ENCODE measurements around the gene NT5C2. TPM values are rescaled to one million over a fixed set of nuclear protein-coding genes. Genes with fewer than 3 reads are reported as not detected.
"Not testable (repeated sequence)": the region's sequence is repeated elsewhere in the genome, so short reads cannot be mapped to it uniquely, and the experiment has no call there.

The NT5C2 gene
- total RNA-seq, 1 donor from 2014 or later, result 51.8 TPM

DNA sequence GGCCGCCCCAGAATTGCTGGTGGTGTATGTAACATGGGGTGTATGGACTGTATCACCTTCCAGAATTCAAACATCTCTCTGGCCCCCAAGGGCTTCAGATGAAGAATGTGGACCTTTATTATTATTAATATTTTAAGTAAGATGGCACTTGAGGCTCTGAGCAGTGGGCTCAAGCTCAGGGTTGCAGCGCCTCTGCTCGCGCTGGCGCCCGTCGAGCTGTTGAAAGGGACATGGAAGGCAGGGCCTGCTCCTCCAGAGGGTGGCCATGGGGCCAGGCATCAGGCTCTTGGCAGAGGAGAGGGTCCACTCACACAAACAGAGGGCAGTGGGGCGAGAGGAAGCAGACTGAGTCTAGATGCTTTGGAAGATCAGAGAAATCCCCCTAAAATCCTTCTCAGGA is 120.2 kb downstream of the NT5C2 start:
- Mint-ChIP-seq H3K27me3 (no peaks in the 10 kb centered on the region), H3K4me1 (peaks cover 28% of the 10 kb centered on the region), H3K9me3 (no peaks in the 10 kb centered on the region), H3K36me3 (ENCODE audit: low read depth) (peaks cover 5% of the 10 kb centered on the region), H3K4me3 (no peak overlapping the region), H3K27ac (peak overlapping the region; percentile 42)
- DNase-seq, result no peak
- intact Hi-C loops (cut with micrococcal nuclease), result no loop called here

DNA sequence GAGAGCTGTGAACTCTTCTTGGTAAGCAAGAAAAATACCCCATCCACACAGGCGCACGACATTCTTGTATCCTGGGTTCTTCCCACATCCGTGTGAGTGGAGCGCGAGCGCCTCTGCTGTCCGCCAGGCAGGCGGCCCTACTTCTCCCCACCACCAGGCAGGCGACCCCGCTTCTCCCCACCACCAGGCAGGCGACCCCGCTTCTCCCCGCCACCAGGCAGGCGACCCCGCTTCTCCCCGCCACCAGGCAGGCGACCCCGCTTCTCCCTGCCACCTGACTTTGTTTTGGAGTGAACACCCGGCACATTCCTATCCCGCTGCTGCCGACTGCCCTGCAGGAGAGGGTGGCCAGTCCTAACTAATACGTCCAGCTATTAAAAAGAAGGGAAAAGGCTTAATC is 120.8 kb downstream of the NT5C2 start:
- Mint-ChIP-seq H3K27me3 (no peaks in the 10 kb centered on the region), H3K9me3 (no peaks in the 10 kb centered on the region), H3K36me3 (ENCODE audit: low read depth) (peaks cover 3% of the 10 kb centered on the region), H3K4me1 (peaks cover 28% of the 10 kb centered on the region), H3K27ac (no peak overlapping the region), H3K4me3 (no peak overlapping the region)
- intact Hi-C loops (cut with micrococcal nuclease), result no loop called here
- DNase-seq, result no peak

DNA sequence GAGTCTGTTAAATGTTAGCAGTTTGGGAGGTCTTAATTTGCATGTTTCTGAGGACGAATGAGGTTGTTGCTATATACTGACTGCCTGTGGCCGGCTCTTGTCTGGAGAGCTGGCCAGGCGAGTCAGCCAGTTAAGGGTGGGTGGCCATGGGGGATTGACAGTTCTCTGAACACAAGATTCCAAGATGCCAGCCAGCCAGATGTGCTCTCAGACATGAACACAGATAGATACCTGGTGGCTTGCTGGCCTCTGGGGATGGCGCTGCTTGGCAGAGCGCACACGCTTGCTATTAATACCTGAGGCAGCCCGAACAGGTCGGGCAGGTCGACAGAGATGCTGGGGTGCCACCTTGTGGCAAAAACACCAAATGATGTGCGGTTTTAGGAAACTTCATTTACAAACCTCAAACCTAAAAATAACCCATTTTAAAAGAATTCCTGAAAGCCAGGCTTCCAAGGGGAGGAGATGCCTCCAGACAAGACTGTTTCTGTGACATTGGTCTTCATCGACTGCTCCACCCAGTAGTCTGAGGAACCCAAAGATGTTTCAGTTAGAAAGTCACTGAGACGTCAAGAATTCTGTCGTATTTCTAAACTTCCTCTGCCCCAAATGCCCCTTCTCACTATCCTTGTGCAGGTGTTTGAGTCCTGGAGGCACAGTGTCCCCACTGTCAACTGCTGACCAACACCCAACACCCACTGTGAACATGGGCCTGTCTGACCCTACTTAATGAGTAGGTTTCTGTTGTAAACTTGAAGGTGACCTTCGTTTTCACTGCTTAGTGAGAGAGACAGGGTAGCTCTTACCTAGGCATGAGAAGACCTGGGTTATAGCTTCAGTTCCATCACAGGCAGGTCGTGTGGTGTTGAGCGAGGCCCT is 123.4 kb downstream of the NT5C2 start:
- Mint-ChIP-seq H3K4me3 (peak overlapping the region; percentile 35), H3K27ac (peak overlapping the region; percentile 75), H3K4me1 (peaks cover 28% of the 10 kb centered on the region), H3K36me3 (ENCODE audit: low read depth) (peaks cover 2% of the 10 kb centered on the region), H3K27me3 (no peaks in the 10 kb centered on the region), H3K9me3 (no peaks in the 10 kb centered on the region)
- intact Hi-C loops (cut with micrococcal nuclease), result loop anchor here (1.0 kb wide), 3 partner anchors 152 to 234 kb away; no protein-coding TSS in a partner anchor
- peak; percentile 91 for DNase-seq

DNA sequence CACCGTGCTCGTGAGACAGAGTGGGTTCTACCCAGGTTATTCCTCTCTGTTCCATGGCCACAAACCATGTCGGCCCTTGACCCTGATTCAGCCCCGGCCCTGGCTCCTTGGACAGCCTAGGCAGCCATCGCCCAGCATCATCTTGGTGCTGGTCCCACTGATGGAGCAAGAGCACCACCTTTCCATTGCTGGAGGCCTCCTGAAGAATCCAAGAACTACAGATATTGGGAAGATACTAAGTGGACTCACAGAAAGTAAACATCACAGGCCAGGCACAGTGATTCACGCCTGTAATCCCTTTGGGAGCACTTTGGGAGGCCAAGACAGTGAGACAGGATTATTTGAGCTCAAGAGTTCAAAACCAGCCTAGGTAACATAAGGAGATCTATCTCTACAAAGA is 125.1 kb downstream of the NT5C2 start:
- no peaks in the 10 kb centered on the region for H3K27me3 Mint-ChIP-seq
- H3K4me3 Mint-ChIP-seq, result no peak overlapping the region
- DNase-seq, result no peak
- peaks cover 2% of the 10 kb centered on the region for H3K36me3 Mint-ChIP-seq (ENCODE audit: low read depth)
- H3K27ac Mint-ChIP-seq, result no peak overlapping the region
- H3K9me3 Mint-ChIP-seq, result no peaks in the 10 kb centered on the region
- peaks cover 28% of the 10 kb centered on the region for H3K4me1 Mint-ChIP-seq
- intact Hi-C loops (cut with micrococcal nuclease), result no loop called here

DNA sequence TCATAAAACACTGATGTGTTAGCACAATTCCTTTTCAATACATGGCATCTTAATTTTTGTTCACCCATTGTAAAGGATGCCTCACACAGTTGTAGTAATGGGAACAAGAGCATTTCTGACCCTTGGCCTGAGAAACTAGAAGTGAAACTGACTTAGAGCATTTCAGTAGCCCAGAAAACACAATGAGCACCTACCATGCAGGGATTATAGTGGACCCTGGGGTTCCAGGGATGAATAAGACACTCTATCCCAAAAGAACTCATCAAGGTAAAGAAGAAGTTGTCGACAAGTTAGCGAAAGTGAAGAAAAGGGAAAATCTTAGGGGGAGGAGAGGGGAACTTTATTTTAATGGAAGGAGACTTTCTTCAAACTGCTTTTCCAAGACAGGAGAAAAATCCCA is 125.6 kb downstream of the NT5C2 start:
- Mint-ChIP-seq H3K27me3 (no peaks in the 10 kb centered on the region), H3K9me3 (no peaks in the 10 kb centered on the region), H3K36me3 (ENCODE audit: low read depth) (peaks cover 2% of the 10 kb centered on the region), H3K4me1 (peaks cover 28% of the 10 kb centered on the region), H3K27ac (no peak overlapping the region), H3K4me3 (no peak overlapping the region)
- intact Hi-C loops (cut with micrococcal nuclease), result no loop called here
- no peak for DNase-seq

DNA sequence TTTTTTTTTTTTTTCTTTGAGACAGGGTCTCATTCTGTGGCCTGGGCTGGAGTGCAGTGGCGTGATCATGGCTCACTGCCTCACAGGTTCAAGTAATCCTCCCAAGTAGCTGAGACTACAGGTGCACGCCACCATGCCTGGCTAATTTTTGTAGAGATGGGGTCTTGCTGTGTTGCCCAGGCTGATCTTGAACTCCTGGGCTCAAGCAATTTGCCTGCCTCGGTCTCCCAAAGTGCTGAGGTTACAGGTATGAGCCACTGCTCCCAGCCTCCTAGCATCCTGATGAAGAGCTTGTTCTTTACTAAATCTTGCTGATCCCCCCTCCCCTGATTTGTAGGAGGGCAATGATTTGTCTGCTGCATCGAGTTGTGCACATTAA is 126.0 kb downstream of the NT5C2 start:
- peaks cover 28% of the 10 kb centered on the region for H3K4me1 Mint-ChIP-seq
- DNase-seq; H3K27ac Mint-ChIP-seq; intact Hi-C loops (cut with micrococcal nuclease); H3K27me3 Mint-ChIP-seq; H3K4me3 Mint-ChIP-seq; H3K9me3 Mint-ChIP-seq; H3K36me3 Mint-ChIP-seq (ENCODE audit: low read depth): not testable (repeated sequence)

DNA sequence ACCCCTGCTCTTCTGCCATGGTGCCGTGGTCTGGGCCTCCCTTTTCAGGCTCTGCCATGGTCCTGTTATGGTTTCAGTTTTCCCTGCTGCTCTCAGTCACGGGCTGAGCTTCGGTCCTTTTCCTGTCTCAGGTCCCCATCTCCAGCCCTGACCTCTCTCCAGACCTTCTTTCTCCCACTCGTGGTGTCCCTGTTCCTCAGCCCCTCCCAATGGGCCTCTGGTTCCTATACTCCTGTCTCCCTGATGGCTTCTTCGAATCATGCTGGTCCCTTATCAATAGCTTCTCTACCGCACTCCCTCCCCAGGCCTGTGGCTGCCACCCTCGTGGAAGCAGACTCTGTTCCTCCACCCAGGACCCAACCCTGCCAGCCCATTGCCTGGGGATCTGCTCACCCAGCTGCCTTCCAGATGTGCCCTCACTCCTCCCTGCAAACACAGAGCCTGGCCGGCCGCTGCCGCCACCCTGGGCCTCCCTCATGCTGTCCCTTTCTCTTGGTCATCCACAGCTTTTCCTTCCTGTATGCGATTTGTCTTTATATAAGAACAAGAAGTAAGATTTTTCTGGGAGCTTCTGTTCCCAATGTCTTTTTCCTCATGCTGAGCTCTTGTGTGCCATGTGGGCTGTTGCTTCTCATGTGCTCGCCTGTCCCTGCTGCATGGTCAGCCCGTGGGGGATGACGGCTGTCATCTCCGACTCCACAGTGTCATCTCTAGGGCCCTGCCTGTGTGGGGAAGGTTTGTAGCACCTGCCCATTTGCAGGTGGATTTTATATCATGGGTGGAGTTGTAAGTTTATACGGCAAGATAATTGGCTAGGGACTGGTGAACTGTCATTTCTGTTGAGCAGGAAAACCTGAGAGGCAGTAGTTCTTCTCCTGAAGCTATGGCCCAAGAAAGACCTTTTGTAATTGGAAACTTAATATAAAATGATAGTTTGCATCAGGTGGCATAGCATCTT is 126.7 kb downstream of the NT5C2 start:
- no peak for DNase-seq
- intact Hi-C loops (cut with micrococcal nuclease), result no loop called here
- H3K27me3 Mint-ChIP-seq, result no peaks in the 10 kb centered on the region
- H3K36me3 Mint-ChIP-seq (ENCODE audit: low read depth), result peaks cover 2% of the 10 kb centered on the region
- no peaks in the 10 kb centered on the region for H3K9me3 Mint-ChIP-seq
- H3K4me3 Mint-ChIP-seq, result no peak overlapping the region
- H3K4me1 Mint-ChIP-seq, result peaks cover 24% of the 10 kb centered on the region
- H3K27ac Mint-ChIP-seq, result no peak overlapping the region

DNA sequence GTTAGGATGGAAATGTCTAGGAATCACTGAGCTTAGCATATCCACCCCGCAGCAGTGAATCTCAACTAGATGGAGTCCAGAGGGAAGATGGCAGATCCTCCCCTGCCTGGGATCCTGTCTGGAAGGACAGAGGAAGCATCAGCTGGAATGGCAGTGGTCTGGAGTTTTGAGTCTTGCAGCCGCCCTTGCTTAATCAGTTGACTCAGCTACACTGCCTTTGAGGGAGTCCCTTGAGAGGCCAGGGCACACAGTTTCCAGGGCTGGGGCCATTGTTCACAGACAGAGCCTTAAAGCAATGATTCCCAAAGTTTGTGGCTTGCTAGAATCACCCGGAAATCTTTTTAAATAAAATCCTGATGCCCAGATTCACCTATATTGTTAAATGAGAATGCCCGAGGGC is 128.1 kb downstream of the NT5C2 start:
- no peaks in the 10 kb centered on the region for H3K27me3 Mint-ChIP-seq
- no peaks in the 10 kb centered on the region for H3K9me3 Mint-ChIP-seq
- H3K27ac Mint-ChIP-seq, result no peak overlapping the region
- H3K36me3 Mint-ChIP-seq (ENCODE audit: low read depth), result peaks cover 2% of the 10 kb centered on the region
- H3K4me1 Mint-ChIP-seq, result peaks cover 12% of the 10 kb centered on the region
- intact Hi-C loops (cut with micrococcal nuclease), result no loop called here
- no peak for DNase-seq
- H3K4me3 Mint-ChIP-seq, result no peak overlapping the region

DNA sequence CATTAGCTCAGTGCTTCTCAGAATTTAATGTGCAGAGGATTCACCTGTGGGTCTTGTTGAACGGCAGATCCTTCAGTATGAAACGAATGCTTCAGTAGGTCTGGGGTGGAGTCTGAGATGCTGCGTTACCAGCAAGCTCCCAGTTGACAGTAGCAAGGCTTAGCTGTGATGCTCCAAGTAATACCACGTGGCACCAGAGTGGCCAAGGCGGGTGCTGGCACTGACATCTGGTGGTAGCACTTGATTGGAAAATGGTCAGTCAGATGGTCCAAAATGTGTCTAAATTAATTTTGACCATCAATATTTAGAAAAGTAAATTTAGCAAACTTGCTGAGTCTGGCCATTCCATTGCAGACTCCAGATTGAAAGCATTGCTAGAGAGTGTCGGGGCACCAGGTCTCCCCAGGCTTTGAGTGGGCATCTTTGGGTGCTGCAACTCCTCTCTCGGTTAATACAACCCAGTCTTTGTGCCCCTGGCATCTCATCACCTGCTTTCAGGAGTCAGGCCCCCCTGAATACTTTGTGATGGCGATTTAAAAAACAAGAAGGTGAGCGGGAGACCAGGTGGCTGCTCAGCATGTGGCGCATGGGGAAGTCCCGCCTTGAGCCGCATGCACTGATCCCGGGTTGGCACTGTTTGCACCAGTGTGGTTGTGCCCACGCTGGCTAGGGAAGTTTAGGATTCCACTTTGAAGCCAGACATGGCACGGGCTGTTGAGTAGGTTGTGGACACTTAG is 130.1 kb downstream of the NT5C2 start:
- DNase-seq, result no peak
- H3K36me3 Mint-ChIP-seq (ENCODE audit: low read depth), result no peaks in the 10 kb centered on the region
- H3K4me1 Mint-ChIP-seq, result no peaks in the 10 kb centered on the region
- no peaks in the 10 kb centered on the region for H3K27me3 Mint-ChIP-seq
- intact Hi-C loops (cut with micrococcal nuclease), result no loop called here
- H3K27ac Mint-ChIP-seq, result no peak overlapping the region
- H3K9me3 Mint-ChIP-seq, result no peaks in the 10 kb centered on the region
- no peak overlapping the region for H3K4me3 Mint-ChIP-seq

DNA sequence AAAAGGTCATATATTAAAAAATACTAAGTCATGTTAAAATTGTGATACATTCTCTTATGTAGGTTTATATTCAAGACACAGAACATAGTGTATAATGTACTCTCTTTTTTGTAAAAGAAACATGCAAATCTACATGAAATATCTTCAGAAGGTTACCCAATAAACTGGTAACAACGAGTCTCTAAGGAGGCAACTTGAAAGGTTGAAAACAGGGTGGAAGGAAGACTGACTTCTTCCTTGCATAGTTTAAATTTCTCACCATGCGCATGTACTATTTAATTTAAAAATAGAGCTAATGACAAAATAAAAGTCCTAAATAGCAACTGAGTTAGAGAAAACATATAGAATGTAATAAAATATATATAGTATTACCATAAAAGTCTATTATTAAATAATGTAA is 132.5 kb downstream of the NT5C2 start:
- Mint-ChIP-seq H3K4me1 (no peaks in the 10 kb centered on the region), H3K4me3 (no peak overlapping the region), H3K27me3 (no peaks in the 10 kb centered on the region), H3K27ac (no peak overlapping the region), H3K36me3 (ENCODE audit: low read depth) (peaks cover 2% of the 10 kb centered on the region), H3K9me3 (no peaks in the 10 kb centered on the region)
- intact Hi-C loops (cut with micrococcal nuclease), result no loop called here
- DNase-seq, result no peak

DNA sequence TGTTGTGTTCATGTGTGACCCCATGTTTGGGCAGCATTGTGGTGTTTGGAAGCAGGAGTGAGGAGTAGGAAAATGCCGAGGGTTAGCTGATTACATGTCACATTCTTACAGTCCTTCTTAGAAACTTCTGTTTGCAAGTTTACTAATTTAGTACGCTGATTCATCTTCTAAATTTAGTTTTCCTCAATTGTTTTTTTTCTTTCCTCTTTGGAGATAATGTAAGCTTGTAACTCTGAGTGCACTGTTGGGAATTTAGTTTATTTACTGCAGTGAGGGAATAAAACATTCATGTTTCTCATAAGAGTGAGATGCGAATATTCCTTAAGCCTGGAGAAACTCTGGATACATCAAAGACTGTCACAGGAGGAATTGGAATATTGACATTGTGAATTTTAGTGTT is 135.0 kb downstream of the NT5C2 start:
- Mint-ChIP-seq H3K4me1 (peaks cover 13% of the 10 kb centered on the region), H3K27ac (no peak overlapping the region), H3K9me3 (no peaks in the 10 kb centered on the region), H3K36me3 (ENCODE audit: low read depth) (peaks cover 2% of the 10 kb centered on the region), H3K27me3 (no peaks in the 10 kb centered on the region), H3K4me3 (no peak overlapping the region)
- intact Hi-C loops (cut with micrococcal nuclease), result no loop called here
- no peak for DNase-seq

DNA sequence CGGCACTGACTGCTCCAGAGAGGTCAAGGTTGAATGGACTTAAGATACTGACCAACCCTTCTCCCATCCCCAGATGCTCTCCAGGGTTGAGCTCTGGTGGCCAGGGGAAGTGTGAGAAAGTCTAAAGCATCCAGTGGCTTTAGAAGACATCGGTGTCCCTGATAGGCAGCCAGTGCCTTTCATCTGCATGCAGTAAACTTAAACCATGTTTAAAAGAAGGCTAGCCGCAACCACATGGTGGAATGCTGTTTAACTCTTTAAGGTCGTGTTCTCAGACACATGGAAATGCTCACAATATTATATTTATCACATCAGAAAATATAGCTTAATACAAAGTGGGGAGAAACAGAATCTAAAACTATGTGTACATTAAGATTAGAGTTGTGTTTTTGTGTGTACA is 138.0 kb downstream of the NT5C2 start:
- Mint-ChIP-seq H3K4me3 (no peak overlapping the region), H3K27me3 (no peaks in the 10 kb centered on the region), H3K27ac (peak overlapping the region; percentile 20), H3K4me1 (peaks cover 13% of the 10 kb centered on the region), H3K36me3 (ENCODE audit: low read depth) (peaks cover 2% of the 10 kb centered on the region), H3K9me3 (no peaks in the 10 kb centered on the region)
- intact Hi-C loops (cut with micrococcal nuclease), result no loop called here
- DNase-seq, result no peak

DNA sequence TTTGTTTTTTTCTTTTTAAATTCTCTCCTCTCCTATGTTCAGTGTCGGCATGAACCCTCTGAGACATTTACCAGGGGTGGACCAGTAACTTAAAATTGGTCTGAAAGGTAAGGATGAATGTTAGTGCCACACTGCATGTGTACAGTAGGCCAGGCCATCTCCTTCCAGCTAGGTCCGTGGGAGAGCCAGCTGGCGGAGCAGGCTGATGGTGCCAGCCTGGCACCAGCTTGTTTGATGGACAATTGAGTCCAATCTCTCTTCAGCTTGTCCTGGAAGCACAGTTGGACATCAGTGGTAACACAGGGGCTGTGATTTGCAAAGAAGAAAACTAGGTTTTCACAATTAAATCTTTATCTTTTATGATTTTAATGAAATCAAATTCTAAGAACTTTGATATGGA is 138.5 kb downstream of the NT5C2 start:
- Mint-ChIP-seq H3K4me3 (peak overlapping the region; percentile 85), H3K27ac (peak overlapping the region; percentile 86), H3K27me3 (no peaks in the 10 kb centered on the region), H3K9me3 (no peaks in the 10 kb centered on the region), H3K4me1 (peaks cover 13% of the 10 kb centered on the region), H3K36me3 (ENCODE audit: low read depth) (peaks cover 2% of the 10 kb centered on the region)
- intact Hi-C loops (cut with micrococcal nuclease), result loop anchor here (5.0 kb wide), 1 partner anchor 137 kb away; the partner anchor contains the start of gene CNNM2
- DNase-seq, result no peak

All from activated CD4-positive, alpha-beta T cell treated with anti-CD3 and anti-CD28 coated beads, Interleukin-2, amount 10 ng/mL, durations not matched to agents 24 days and 14 days (primary cell).